Mesenteric fat pad (tissue), 1 donor: ENCODE data around the gene RBM33. TPM values are rescaled to one million over a fixed set of nuclear protein-coding genes. Genes with fewer than 3 reads are reported as not detected.

Experiments
- DNase-seq: peaks from one replicate; pipeline ENCODE4 v3.0.0-alpha.2; 2020; ENCODE audit warnings: low spot score
- total RNA-seq: library from RNA; stranded (reverse); fragmentation: NEBNext Ultra II Directional; extraction: Animal tissue kit (Norgen Biotek cat#: 25700); gene quantifications from one replicate; pipeline ENCODE4 v1.2.1, GENCODE V29; 2021
- donor health status: DM: yes; HTN: yes; CAD: no.

Gene RBM33
- total RNA-seq, 1 donor from 2014 or later: 43.7 TPM

GRCh38 chr7:155819186-155819585, 174.7 kb downstream of the RBM33 start:
- no peak for DNase-seq

DNA sequence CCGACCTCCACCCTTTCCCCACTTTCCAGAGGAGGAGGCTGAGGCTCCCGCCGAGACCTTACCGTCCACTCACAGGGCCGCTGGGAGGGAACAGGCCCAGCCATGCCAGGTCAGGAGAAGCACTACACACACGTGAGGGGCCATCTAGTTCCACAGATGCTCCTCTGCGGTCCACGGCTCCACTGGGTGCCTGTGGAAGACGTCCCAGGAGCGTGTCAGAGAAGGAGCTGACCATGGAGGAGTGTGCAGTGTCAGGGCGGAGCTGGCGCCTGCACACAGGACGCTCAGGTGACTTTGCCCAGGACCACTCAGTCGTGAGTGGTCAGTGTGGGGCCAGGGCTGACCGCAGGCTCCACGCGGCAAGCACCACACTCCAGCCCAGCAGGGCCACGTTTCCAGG, 175.8 kb downstream of the RBM33 start:
- no peak for DNase-seq

- no peak for DNase-seq
Observed at GRCh38 chr7:155820788-155821187, 176.3 kb downstream of the RBM33 start.

DNA sequence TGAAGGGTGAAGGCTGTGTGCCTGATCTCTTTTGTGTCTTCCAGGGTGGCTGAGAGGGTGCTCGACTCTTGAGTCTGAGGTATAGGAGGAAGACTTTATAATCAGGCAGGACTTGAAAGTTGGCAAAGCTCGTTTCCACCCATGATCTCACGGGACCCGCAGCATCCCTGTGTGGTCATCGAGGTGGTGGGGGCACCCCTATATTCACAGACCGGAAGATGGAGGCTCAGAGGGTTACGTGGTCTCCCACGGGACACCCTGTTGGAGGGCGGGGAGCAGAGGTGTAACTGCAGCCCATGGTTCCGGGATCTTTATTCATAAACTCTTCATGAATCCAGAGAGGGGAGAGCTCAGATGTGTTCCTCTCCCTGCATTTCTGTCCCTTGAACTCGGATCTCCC, 177.4 kb downstream of the RBM33 start:
- DNase-seq: no peak

GRCh38 chr7:155824227-155824886, 179.9 kb downstream of the RBM33 start:
- DNase-seq: no peak

DNA sequence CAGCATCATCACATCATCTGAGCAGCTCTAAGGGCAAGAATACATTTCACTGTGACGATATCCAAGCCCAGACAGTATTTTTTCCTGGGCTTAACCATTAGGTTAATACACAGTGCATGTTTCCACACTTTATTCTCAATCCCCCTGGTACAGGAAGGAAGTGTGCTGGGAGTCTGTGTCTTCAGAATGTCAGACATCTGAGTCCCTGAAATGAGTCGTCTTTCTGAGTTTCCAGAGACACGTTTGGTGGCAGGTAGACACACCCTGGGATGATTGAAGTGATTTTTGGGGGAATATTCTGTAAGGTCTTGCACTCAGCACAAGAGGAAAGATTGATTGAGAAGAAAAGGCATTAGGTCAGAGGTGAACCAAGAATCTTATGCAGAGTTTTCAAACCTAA, 180.9 kb downstream of the RBM33 start:
- DNase-seq: no peak

- DNase-seq: no peak
Observed at GRCh38 chr7:155829796-155830470, 185.5 kb downstream of the RBM33 start.

Other genes starting within 250 kb of the RBM33 start
- 0.22 TPM for gene EN2, start 186.5 kb upstream of the RBM33 start, total RNA-seq
- not detected for gene CNPY1, start 98.1 kb upstream of the RBM33 start, total RNA-seq
- gene SHH, start 167.8 kb downstream of the RBM33 start, total RNA-seq: not detected